Measurements from ENCODE around the gene TGFBR2. TPM values are rescaled to one million over a fixed set of nuclear protein-coding genes. Genes with fewer than 3 reads are reported as not detected.

TGFBR2 gene
- total RNA-seq, 1 experiment from 2014 or later: 16.1 TPM

- no peaks in the 10 kb centered on the region for H3K9me3 ChIP-seq (ENCODE audit: low read depth, low read length, poor library complexity, severe bottlenecking)
- POLR2A ChIA-PET (ENCODE audit: low non-redundant PET): no interaction called here
- no peak overlapping the region for H3K4me3 ChIP-seq (ENCODE audit: low read depth, low read length, poor library complexity, severe bottlenecking)
- peaks cover 34% of the 10 kb centered on the region for H3K4me1 ChIP-seq (ENCODE audit: insufficient read depth, low read length, poor library complexity, severe bottlenecking)
- no peak for TF ChIP-seq CTCF (conservative IDR thresholded peaks at IDR 0.05; ENCODE audit: low read depth, low read length)
- no peak for TF ChIP-seq EZH2 (IDR thresholded peaks at IDR 0.05; ENCODE audit: borderline replicate concordance, low read depth, low read length, poor library complexity, severe bottlenecking)
- intact Hi-C loops (cut with micrococcal nuclease; ENCODE audit: unreplicated experiment): no loop called here
- BruUV-seq (replicated peaks): no TSS peak
- H3K27ac ChIP-seq (ENCODE audit: low read depth, low read length, poor library complexity, severe bottlenecking): no peak overlapping the region
- H3K27me3 ChIP-seq (replicated peaks; ENCODE audit: insufficient read depth, low read depth, low read length, poor library complexity): no peaks in the 10 kb centered on the region
- no peaks in the 10 kb centered on the region for H3K36me3 ChIP-seq (ENCODE audit: insufficient read depth, low read length, poor library complexity, severe bottlenecking)
- CTCF ChIA-PET: no interaction called here
- no peak for DNase-seq (ENCODE audit: low spot score)
These were observed 6.2 kb downstream of the TGFBR2 start for GRCh38 chr3:30612437-30613132.

- no peak for TF ChIP-seq EZH2 (IDR thresholded peaks at IDR 0.05; ENCODE audit: borderline replicate concordance, low read depth, low read length, poor library complexity, severe bottlenecking)
- TF ChIP-seq CTCF (conservative IDR thresholded peaks at IDR 0.05; ENCODE audit: low read depth, low read length): no peak
- ChIA-PET CTCF (no interaction called here), POLR2A (ENCODE audit: low non-redundant PET) (interaction anchor here (0.6 kb wide), 1 partner anchor 246 kb away, joined by 4 read pairs; no protein-coding TSS in a partner anchor)
- Histone ChIP-seq H3K27ac (ENCODE audit: low read depth, low read length, poor library complexity, severe bottlenecking) (no peak overlapping the region), H3K9me3 (ENCODE audit: low read depth, low read length, poor library complexity, severe bottlenecking) (no peaks in the 10 kb centered on the region), H3K36me3 (ENCODE audit: insufficient read depth, low read length, poor library complexity, severe bottlenecking) (no peaks in the 10 kb centered on the region), H3K4me3 (ENCODE audit: low read depth, low read length, poor library complexity, severe bottlenecking) (no peak overlapping the region), H3K27me3 (replicated peaks; ENCODE audit: insufficient read depth, low read depth, low read length, poor library complexity) (no peaks in the 10 kb centered on the region), H3K4me1 (ENCODE audit: insufficient read depth, low read length, poor library complexity, severe bottlenecking) (peaks cover 41% of the 10 kb centered on the region)
- intact Hi-C loops (cut with micrococcal nuclease; ENCODE audit: unreplicated experiment): no loop called here
- BruUV-seq (replicated peaks): no TSS peak
- no peak for DNase-seq (ENCODE audit: low spot score)
These were observed 6.9 kb downstream of the TGFBR2 start for GRCh38 chr3:30613133-30613825.

GRCh38 chr3:30614373-30614772, 8.0 kb downstream of the TGFBR2 start:
- intact Hi-C loops (cut with micrococcal nuclease; ENCODE audit: unreplicated experiment): no loop called here
- CTCF ChIA-PET: no interaction called here
- TF ChIP-seq EZH2 (IDR thresholded peaks at IDR 0.05; ENCODE audit: borderline replicate concordance, low read depth, low read length, poor library complexity, severe bottlenecking) (no peak), CTCF (conservative IDR thresholded peaks at IDR 0.05; ENCODE audit: low read depth, low read length) (no peak)
- H3K9me3 ChIP-seq (ENCODE audit: low read depth, low read length, poor library complexity, severe bottlenecking): no peaks in the 10 kb centered on the region
- peaks cover 46% of the 10 kb centered on the region for H3K4me1 ChIP-seq (ENCODE audit: insufficient read depth, low read length, poor library complexity, severe bottlenecking)
- DNase-seq (ENCODE audit: low spot score): no peak
- POLR2A ChIA-PET (ENCODE audit: low non-redundant PET): interaction anchor here (0.7 kb wide), 1 partner anchor 34 kb away, joined by 3 read pairs; no protein-coding TSS in a partner anchor
- no peak overlapping the region for H3K4me3 ChIP-seq (ENCODE audit: low read depth, low read length, poor library complexity, severe bottlenecking)
- H3K27me3 ChIP-seq (replicated peaks; ENCODE audit: insufficient read depth, low read depth, low read length, poor library complexity): no peaks in the 10 kb centered on the region
- no peak overlapping the region for H3K27ac ChIP-seq (ENCODE audit: low read depth, low read length, poor library complexity, severe bottlenecking)
- H3K36me3 ChIP-seq (ENCODE audit: insufficient read depth, low read length, poor library complexity, severe bottlenecking): no peaks in the 10 kb centered on the region
- no TSS peak for BruUV-seq (replicated peaks)
